Keratinocyte (primary cell): ENCODE data around the gene MXRA7. TPM values are rescaled to one million over a fixed set of nuclear protein-coding genes. Genes with fewer than 3 reads are reported as not detected.

Experiments
- DNase-seq: peaks from one replicate; pipeline ENCODE4 v3.0.0-alpha.2; 2011; ENCODE audit warnings: low read depth, missing footprints, low spot score
- FAIRE-seq: peaks from 2 replicates; lab custom pipeline; 2011; peaks lifted over from hg19 to GRCh38; lab: Jason Lieb, UNC
- H2AFZ ChIP-seq: 2 replicates; pipeline ENCODE4 v1.6.0; 2012; ENCODE audit warnings: low read length, control low read depth, inconsistent platforms; ENCODE audit not compliant: control insufficient read depth
- H3K27ac ChIP-seq: 2 replicates; pipeline ENCODE4 v1.5.1; 2011; ENCODE audit warnings: low read length; ENCODE audit not compliant: control insufficient read depth, insufficient read depth
- H3K27me3 ChIP-seq: 3 replicates; pipeline ENCODE4 v1.6.0; 2011; ENCODE audit warnings: low read length; ENCODE audit not compliant: control insufficient read depth, insufficient read depth; ENCODE audit errors: extremely low read depth
- H3K36me3 ChIP-seq, 2 experiments: 2 replicates in 1 of 2; 3 replicates in 1 of 2; pipeline ENCODE4 v1.5.1; 2011; ENCODE audit warnings: low read length in 2 of 2, mild to moderate bottlenecking in 1 of 2; ENCODE audit not compliant: control insufficient read depth in 2 of 2, insufficient read depth in 2 of 2; ENCODE audit errors: extremely low read depth in 1 of 2
- H3K4me1 ChIP-seq: 3 replicates; pipeline ENCODE4 v1.5.1; 2011; ENCODE audit warnings: low read length; ENCODE audit not compliant: control insufficient read depth, insufficient read depth; ENCODE audit errors: extremely low read depth
- H3K4me2 ChIP-seq: 3 replicates; pipeline ENCODE4 v1.6.0; 2011; ENCODE audit warnings: low read depth, low read length; ENCODE audit not compliant: control insufficient read depth, insufficient read depth; ENCODE audit errors: extremely low read depth
- H3K4me3 ChIP-seq, 3 experiments: fragments of 200-600 bp in 1 of 3; sonication (generic) in 1 of 3; 2 replicates in 2 of 3; 3 replicates in 1 of 3; pipeline ENCODE4 v1.5.1; 2011 to 2016; ENCODE audit warnings: low read length in 3 of 3, mild to moderate bottlenecking in 3 of 3, control low read depth in 2 of 3, inconsistent platforms in 1 of 3, low read depth in 1 of 3, mixed read lengths in 1 of 3, mixed run types in 1 of 3, moderate library complexity in 1 of 3; ENCODE audit not compliant: control insufficient read depth in 2 of 3, insufficient read depth in 2 of 3; ENCODE audit errors: extremely low read depth in 1 of 3
- H3K79me2 ChIP-seq: 2 replicates; pipeline ENCODE4 v1.6.0; 2012; ENCODE audit warnings: low read length; ENCODE audit not compliant: control insufficient read depth, insufficient read depth
- H3K9ac ChIP-seq: 3 replicates; pipeline ENCODE4 v1.6.0; 2011; ENCODE audit warnings: low read length; ENCODE audit not compliant: control insufficient read depth, insufficient read depth; ENCODE audit errors: extremely low read depth
- H3K9me1 ChIP-seq: 3 replicates; pipeline ENCODE4 v1.6.0; 2011; ENCODE audit warnings: low read length; ENCODE audit not compliant: control insufficient read depth, insufficient read depth; ENCODE audit errors: extremely low read depth
- H3K9me3 ChIP-seq: 2 replicates; pipeline ENCODE4 v1.5.1; 2012; ENCODE audit warnings: low read depth, low read length; ENCODE audit not compliant: control insufficient read depth
- H4K20me1 ChIP-seq: 3 replicates; pipeline ENCODE4 v1.6.0; 2011; ENCODE audit warnings: low read length; ENCODE audit not compliant: control insufficient read depth, insufficient read depth; ENCODE audit errors: extremely low read depth
- EZH2 ChIP-seq: IDR thresholded peaks from one replicate; pipeline ENCODE4 v1.6.1; 2012; ENCODE audit warnings: inconsistent platforms, mild to moderate bottlenecking, low read length, moderate library complexity
- dilution Hi-C: fragments of 300-500 bp; cut with MboI; formaldehyde crosslinking; loops from one replicate; pipeline ENCODE4 v1.7.0; 2020; ENCODE audit warnings: low sequenced_read_pairs; ENCODE audit not compliant: extremely low pct_ligation_motif_present
- polyA plus RNA-seq, 5 experiments: library from polyadenylated mRNA; depleted of rRNA in 3 of 5; stranded (reverse) in 3 of 5; stranded (forward) in 1 of 5; unstranded in 1 of 5; fragments of >200 nt; gene quantifications; 1 replicate in 1 of 5; 2 replicates in 3 of 5; 3 replicates in 1 of 5; pipeline versions ENCODE4 v1.2.1 to v1.2.3, GENCODE V29; 2011 to 2012; ENCODE audit warnings: missing spikeins in 2 of 5, low read depth in 1 of 5, low replicate concordance in 1 of 5
- TF ChIP-seq, protein P1 (sequence below), 3 experiments: IDR thresholded peaks in 1 of 3; conservative IDR thresholded peaks in 1 of 3; optimal IDR thresholded peaks in 1 of 3; 2 replicates in 2 of 3; 3 replicates in 1 of 3; pipeline versions ENCODE3 to v1.5.1; 2011; ENCODE audit warnings: low read length in 3 of 3, mild to moderate bottlenecking in 3 of 3, moderate library complexity in 2 of 3, control low read depth in 1 of 3, inconsistent platforms in 1 of 3; ENCODE audit not compliant: insufficient read depth in 2 of 3; ENCODE audit errors: extremely low read depth in 1 of 3

MXRA7 gene
- polyA plus RNA-seq, 1 donor (not counting 4 experiments of a cell fraction or from before 2014, with no cell fraction given) = 118 TPM

DNA sequence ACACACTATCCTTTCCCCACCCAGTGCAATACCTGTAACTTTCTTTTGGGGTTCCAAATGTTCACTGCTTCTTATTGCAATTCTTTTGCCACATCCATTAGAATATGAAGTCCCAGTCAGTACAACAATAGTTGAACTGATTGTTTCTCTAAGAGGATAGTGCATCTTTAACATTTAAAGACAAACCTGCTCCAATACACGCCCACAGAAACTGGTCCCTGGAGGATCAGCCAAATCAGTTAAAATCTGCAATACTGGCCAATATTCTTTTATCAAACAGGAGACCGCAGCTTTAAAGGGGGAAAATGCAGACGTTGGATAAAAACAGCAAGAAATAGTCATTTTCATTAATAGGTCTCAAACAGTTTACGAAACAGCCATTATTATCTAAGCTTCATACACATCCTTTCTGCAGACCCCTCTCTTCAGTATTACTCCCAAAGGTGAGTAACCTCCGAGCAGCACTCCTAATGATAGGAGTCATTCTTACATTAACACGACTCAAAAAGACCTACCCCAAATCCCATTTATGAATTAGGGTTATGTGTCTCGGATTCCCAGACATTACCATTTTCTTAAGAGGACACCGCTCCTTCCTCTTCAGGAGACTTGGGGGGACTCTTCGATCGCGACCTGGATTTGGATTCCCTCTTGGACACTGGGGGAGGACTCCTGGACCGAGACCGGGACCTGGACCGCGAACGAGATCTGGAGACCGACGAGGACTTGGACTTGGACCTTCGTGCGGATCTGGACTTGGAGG, 25.0 kb upstream of the MXRA7 start:
- dilution Hi-C loops = no loop called here
- peak overlapping the region; percentile 99 for H3K9ac ChIP-seq
- peak overlapping the region; percentile 96 for H3K27ac ChIP-seq
- no peaks in the 10 kb centered on the region for H3K9me3 ChIP-seq
- TF ChIP-seq, protein P1, sequence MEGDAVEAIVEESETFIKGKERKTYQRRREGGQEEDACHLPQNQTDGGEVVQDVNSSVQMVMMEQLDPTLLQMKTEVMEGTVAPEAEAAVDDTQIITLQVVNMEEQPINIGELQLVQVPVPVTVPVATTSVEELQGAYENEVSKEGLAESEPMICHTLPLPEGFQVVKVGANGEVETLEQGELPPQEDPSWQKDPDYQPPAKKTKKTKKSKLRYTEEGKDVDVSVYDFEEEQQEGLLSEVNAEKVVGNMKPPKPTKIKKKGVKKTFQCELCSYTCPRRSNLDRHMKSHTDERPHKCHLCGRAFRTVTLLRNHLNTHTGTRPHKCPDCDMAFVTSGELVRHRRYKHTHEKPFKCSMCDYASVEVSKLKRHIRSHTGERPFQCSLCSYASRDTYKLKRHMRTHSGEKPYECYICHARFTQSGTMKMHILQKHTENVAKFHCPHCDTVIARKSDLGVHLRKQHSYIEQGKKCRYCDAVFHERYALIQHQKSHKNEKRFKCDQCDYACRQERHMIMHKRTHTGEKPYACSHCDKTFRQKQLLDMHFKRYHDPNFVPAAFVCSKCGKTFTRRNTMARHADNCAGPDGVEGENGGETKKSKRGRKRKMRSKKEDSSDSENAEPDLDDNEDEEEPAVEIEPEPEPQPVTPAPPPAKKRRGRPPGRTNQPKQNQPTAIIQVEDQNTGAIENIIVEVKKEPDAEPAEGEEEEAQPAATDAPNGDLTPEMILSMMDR (optimal IDR thresholded peaks at IDR 0.05 in 1 of 3, IDR thresholded peaks at IDR 0.05 in 1 of 3, conservative IDR thresholded peaks at IDR 0.05 in 1 of 3; ENCODE audit: extremely low read depth in 1 of 3, insufficient read depth in 2 of 3, low read length in 3 of 3) = no peak
- no peak for TF ChIP-seq EZH2
- peaks cover 24% of the 10 kb centered on the region for H4K20me1 ChIP-seq
- no peak for DNase-seq
- no peak for FAIRE-seq
- H3K9me1 ChIP-seq = no peaks in the 10 kb centered on the region
- H3K79me2 ChIP-seq = peaks cover 61% of the 10 kb centered on the region
- peaks cover 14 to 36% of the 10 kb centered on the region in 2 experiments for H3K36me3 ChIP-seq
- peak overlapping the region; percentile 98 to 100 (median 100) for H3K4me3 ChIP-seq
- peaks cover 33% of the 10 kb centered on the region for H3K4me1 ChIP-seq
- H2AFZ ChIP-seq = no peak overlapping the region
- peak overlapping the region; percentile 96 for H3K4me2 ChIP-seq
- no peaks in the 10 kb centered on the region for H3K27me3 ChIP-seq

DNA sequence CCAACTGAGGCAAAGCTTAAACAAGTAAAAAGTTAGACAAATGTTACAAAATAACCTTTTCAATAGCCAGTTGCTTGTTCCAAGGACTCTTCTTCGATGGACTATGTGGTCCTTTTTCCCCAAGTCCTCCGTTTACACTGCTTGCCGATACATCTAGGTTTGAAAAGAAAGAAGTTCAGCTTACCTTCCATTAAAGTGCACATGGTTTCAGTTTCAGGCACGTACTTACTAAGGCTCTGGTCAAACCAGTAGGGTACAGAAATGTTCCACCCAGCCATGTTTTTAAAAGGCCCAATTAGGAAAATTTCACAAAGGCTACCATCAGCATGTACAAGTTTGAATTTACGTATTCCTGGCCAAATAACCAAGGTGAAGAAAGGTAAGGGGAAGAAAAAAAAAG, 24.2 kb upstream of the MXRA7 start:
- DNase-seq (no peak), FAIRE-seq (no peak)
- peaks cover 14 to 36% of the 10 kb centered on the region in 2 experiments for H3K36me3 ChIP-seq
- H3K9me1 ChIP-seq = no peaks in the 10 kb centered on the region
- peak overlapping the region; percentile 96 for H3K4me2 ChIP-seq
- dilution Hi-C loops = no loop called here
- H3K79me2 ChIP-seq = peaks cover 64% of the 10 kb centered on the region
- TF ChIP-seq, protein P1 (optimal IDR thresholded peaks at IDR 0.05 in 1 of 3, IDR thresholded peaks at IDR 0.05 in 1 of 3, conservative IDR thresholded peaks at IDR 0.05 in 1 of 3; ENCODE audit: extremely low read depth in 1 of 3, insufficient read depth in 2 of 3, low read length in 3 of 3) = no peak
- TF ChIP-seq EZH2 = no peak
- peak overlapping the region; percentile 96 for H3K27ac ChIP-seq
- H3K27me3 ChIP-seq = no peaks in the 10 kb centered on the region
- peak overlapping the region; percentile 98 to 100 (median 100) for H3K4me3 ChIP-seq
- peak overlapping the region; percentile 99 for H3K9ac ChIP-seq
- no peaks in the 10 kb centered on the region for H3K9me3 ChIP-seq
- peaks cover 24% of the 10 kb centered on the region for H4K20me1 ChIP-seq
- H2AFZ ChIP-seq = no peak overlapping the region
- peaks cover 33% of the 10 kb centered on the region for H3K4me1 ChIP-seq
